Left kidney (tissue), 2 donors: ENCODE data around the gene LUC7L2. TPM values are rescaled to one million over a fixed set of nuclear protein-coding genes. Genes with fewer than 3 reads are reported as not detected.
"Not testable (repeated sequence)": the region's sequence is repeated elsewhere in the genome, so short reads cannot be mapped to it uniquely, and the experiment has no call there.

ENCODE experiments used
- DNase-seq: peaks from one replicate; pipeline ENCODE4 v3.0.0-alpha.2; 2013
- polyA plus RNA-seq: library from polyadenylated mRNA; unstranded; fragments of 120-200 nt; gene quantifications from one replicate; pipeline ENCODE4 v1.2.1, GENCODE V29; 2013; ENCODE audit not compliant: insufficient read length

The LUC7L2 gene
- polyA plus RNA-seq, 1 donor, result 202 TPM

DNA sequence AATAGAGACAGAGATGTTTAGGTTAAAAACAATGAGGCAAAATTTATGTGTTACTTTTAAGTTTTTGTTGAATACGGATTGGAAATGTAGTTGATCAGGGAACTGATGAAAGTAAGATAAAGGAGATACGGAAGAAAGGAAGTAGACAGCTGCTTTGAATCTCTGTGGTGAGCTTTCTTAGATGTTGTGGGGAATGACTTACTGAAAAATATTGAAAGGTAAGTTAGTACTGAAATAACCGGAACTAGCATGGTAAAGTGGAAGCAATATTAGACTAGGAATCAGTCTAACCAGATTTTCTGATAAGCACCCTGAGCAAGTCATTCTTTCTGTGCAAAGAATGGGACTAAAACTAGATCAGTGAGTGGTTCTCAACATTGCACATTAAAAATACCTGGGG is 34.8 kb downstream of the LUC7L2 start:
- DNase-seq, result no peak

DNA sequence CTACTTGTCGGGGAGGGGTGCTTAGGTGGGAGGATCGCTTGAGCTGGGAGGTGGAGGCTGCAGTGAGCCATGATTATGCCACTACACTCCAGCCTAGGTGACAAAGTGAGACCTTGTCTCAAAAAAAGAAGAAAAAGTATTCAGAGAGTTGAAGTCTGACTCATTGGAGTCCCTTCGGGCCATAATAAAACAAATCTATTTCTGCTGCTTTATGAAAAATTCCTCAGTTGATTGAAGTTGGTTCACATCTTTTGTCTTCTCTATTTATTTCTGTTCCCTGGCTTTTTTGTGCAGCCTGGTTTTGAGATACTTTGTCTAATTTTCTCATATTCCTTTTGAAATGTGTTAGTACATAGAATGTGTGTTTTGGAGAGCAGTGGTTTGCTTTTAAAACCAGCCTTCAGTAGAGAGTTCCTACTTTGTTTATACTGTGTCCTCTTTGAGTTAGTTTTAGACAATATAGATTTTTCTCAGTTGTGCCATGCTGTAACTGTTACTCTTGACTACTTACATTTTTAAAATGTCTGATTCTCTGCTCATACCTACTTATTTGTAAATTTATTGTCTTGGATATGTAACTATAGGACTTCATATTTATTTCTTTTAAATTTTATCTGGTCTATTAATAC is 36.7 kb downstream of the LUC7L2 start:
- DNase-seq, result no peak

DNA sequence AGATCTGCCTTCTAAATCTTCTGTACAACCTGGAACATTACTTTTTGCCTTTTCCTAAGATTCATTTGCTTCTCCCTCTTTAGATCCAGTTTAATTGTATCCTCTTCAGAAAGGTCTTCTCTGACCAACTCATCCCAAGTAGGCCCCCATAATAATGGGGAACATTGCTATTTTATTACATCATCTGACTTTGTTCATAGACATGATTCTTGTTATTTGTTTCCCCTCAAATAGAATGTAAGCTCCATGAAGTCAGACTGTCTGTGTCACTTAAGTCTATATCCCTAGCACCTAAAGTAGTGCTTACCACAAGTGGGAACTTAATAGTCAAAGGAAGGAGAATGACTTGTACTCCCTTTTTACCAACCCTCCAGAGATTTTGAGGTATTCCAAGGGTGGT is 37.5 kb downstream of the LUC7L2 start:
- no peak for DNase-seq

DNA sequence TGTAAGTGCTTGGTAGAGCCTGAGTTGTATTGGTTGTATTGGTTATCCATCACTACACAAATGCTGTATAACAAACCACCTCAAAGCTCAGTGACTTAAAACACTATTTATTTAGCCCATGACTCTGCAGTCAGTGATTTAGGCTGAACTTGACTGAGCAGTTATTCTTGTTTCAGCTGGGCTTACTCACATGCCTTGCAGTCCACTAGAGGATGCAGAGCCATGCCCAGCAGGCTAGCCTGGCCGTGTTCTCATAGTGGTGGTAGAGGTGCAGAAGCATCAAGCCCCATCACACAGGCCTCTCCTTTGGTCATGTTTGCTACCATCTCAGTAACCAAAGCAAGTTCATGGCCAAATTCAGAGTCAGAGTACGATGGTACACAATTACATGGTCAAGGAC is 43.9 kb downstream of the LUC7L2 start:
- DNase-seq, result no peak

DNA sequence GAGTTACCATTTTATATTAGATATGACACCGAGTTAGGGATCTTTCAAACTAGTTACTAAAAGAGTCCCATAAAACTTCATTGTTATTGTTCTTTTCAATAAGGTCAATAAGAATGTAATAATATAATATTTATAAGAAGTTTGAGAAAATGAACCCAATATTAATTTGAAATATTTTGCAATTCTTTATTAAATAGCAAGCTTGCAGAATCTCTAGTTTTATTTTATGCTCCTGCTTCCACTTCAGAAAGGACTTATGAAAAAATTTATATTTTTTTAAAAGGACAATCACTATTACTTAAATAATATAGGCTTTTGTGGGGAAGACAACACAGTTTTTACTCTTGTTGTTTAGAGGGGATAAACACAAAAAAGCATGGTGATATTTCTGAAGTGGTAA is 47.9 kb downstream of the LUC7L2 start:
- DNase-seq, result no peak

DNA sequence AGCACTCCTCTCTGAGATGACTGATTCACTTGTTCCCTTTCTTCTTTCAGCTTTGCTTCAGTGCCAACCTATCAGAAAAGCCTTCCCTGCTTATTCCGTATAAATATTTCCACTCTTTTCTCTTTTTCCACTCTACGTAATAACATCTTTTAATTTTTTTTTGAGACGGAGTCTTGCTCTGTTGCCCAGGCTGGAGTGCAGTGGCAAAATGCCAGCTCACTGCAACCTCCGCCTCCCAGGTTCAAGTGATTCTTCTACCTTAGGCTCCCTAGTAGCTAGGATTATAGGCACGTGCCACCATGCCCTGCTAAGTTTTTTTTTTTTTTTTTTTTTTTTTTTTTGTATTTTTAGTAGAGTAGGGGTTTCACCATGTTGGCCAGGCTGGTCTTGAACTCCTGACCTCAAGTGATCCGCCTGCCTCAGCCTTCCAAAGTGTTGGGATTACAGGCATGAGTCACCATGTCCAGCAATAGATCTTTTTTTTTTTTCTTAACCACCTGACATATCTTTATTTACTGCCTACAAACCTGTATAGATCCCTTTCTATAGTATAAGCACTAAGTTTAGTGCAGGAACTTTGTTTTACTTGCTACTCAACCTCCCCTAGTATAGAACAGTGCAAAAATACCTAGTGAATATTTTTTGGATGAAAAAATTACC is 55.2 kb downstream of the LUC7L2 start:
- not testable (repeated sequence) for DNase-seq

DNA sequence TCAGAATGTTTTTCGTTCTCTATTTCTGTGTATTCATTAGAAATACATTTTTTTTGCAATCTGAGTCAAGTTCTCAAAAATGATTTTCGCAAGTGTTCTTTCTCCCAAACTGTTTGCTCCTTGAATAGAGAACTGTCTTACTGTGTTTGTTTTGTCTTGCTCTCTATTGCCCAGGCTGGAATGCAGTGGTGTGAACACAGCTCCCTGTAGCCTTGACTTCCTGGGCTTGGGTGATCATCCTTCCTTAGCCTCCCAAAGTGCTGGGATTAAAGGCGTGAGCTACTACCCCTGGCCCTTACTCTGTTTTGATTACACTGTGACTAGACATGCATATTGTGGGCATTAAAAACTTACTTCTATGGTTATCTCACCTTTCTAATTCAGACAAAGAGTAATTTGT is 56.7 kb downstream of the LUC7L2 start:
- no peak for DNase-seq

DNA sequence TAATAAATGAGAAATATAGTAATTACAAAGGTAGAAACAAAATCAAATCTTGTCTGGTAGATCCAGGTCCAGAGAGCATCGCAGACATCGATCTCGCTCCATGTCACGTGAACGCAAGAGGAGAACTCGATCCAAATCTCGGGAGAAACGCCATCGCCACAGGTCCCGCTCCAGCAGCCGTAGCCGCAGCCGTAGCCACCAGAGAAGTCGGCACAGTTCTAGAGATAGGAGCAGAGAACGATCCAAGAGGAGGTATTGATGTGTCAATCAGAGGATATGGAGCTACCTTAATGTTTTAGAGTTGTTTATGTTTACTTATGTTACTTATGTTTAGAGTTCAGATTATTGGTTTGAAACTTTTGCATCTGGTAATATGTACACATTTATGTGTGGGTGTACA is 57.8 kb downstream of the LUC7L2 start:
- DNase-seq, result no peak

DNA sequence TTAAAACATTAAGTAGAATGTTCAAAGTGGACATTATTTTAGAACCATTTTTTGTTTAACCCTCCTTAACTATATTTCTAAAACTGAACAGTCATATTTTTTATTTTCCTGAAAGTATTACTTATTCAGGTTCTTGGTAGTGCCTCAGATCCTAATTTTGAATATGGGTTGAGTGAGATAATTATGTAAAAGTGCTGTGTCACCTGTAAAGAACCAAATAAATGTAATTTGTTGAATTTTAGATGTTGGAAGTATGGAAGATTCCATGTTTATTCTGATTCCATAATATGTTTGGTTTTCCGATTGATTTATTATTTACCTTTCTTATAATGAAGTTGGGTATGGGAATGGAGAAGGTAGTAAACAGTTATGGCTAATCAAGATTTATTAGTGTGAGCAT is 61.4 kb downstream of the LUC7L2 start:
- DNase-seq, result no peak

DNA sequence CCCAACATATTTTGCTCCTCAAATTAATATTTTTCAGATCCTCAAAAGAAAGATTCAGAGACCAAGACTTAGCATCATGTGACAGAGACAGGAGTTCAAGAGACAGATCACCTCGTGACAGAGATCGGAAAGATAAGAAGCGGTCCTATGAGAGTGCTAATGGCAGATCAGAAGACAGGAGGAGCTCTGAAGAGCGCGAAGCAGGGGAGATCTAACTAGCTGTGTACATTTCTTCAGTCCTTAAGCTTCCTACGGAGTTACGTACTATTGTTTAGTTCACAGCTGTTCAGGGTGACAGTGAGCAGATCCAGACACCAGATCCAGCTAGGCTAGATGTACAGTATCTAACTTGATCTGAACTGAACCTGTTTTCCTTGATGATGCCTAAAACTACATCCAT is 62.4 kb downstream of the LUC7L2 start:
- no peak for DNase-seq

DNA sequence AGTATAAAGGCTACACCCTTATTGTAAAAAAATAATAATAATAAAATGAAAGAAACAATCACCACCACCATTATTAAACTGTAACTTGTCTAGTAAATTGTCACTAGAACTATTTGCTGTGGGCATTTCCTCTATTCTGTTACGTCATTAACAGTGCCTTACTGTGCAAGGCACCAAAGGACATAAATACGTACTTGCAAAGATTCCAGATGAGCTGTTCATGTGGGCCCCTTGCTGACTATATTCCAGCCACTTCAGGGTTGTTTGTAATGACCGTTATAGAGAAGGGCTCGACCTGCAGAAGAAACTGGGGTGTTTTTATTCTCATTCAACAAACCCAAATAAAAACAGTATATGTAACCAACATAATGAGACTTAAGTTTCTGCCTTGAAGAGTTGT is 63.4 kb downstream of the LUC7L2 start:
- no peak for DNase-seq

DNA sequence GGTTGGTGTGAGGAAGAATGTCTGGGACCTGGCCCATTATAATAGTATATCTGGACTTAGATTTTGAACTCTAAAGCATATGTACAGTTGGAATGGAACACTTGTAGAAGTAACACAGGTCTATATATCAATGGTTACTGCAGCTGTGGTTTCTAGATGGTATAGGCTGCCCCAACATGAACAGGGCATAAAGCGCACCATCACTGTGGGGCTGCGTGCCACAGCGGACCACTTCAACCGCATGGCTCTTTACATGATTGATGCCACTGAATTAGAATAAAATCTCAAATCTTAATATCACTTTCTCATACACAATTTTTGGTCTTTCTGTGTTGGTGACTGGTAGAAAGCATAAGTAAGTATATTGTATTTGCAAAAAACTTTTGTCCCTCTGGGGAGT is 64.3 kb downstream of the LUC7L2 start:
- no peak for DNase-seq

DNA sequence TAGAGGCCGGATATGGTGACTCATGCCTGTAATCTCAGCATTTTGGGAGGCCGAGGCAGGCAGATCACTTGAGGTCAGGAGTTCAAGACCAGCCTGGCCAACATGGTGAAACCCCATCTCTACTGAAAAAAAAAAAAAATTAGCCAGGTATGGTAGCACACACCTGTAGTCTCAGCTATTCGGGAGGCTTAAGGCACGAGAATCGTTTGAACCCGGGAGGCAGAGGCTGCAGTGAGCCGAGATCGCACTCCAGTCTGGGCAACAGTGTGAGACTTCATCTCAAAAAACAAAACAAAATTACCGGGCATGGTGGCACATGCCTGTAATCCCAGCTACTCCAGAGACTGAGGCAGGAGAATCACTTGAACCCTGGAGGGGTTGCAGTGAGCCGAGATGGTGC is 66.0 kb downstream of the LUC7L2 start:
- DNase-seq, result not testable (repeated sequence)

DNA sequence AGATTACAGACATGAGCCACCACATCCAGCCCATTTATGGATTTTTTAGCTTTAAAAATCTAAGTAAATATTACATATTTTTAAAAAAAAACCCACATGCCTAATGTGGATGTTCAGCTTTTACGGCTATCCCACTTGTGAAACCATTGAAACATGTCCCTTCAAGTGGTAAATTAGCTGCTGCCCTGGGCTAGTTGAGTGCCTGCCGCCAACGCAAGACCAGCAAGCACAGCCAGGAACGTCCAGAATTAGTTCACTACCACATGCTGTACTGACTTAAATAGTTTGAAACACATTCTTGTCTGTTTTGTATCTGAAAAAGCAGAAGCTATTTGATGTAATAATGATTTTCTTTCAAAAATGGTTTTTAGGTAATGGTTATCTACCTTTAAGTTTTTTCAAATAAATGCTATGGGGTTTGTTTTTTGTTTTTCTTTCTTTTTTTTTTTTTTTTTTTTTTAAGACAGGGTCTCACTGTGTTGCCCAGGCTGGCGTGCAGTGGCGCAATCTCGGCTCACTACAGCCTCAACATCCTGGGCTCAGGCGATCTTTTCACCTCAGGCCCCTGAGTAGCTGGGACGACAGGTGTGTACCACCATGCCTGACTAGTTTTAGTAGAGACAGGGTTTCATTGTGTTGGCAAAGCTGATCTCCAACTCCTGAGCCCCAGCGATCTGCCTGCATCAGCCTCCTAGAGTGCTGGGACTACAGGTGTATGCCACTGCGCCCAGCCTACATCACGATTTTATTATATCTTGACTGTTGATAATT is 66.7 kb downstream of the LUC7L2 start:
- no peak for DNase-seq

DNA sequence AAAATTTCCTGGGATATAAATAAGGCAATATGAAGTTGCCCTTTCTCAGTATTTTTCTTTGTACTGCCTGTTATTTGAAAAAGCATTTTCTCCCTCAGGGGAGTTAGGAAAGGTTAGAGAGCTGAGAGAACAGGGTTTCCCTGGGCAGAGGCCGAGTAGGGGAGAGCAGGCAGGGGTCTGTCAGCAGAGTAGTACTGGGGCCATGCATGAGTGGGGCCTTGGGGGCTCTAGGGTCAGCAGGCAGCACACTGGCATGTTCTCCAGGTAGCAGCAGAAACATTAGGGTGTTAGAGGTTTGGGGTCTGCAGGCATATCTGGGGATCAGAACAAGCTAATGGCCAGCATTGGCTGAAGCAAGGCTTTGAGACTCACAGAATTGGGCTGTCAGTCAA is 67.3 kb downstream of the LUC7L2 start:
- no peak for DNase-seq

DNA sequence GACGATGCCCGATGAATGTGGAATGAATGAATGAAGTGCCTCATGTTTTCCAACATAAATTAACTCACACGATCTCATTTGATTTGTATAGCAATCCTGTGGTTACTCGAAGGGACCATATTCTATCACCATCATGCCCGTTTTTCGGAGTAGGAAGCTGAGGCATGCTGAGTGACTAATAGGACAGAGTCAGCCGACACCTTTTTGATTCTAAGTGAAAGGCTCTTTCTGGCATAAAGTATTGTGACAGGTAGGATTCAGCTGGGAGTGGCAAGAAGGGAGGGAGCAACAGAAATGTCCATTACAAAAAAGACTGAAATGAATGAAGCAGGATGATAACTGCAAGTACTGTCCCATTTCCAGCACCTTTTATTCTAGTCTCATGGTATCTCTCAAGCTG is 68.1 kb downstream of the LUC7L2 start:
- DNase-seq, result no peak

DNA sequence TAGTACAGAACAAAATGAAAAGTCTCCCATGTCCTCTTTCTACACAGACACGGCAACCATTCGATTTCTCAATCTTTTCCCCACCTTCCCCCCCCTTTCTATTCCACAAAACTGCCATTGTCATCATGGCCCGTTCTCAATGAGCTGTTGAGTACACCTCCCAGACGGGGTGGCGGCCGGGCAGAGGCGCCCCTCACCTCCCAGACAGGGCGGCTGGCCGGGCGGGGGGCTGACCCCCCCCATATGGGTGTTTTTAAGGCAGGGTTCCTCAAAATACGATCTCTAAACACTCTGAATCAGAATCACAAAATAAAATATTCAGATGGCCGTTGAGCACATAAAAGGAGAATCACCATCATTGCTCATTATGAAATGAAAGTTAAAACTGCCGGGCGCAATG is 70.0 kb downstream of the LUC7L2 start:
- DNase-seq, result not testable (repeated sequence)

DNA sequence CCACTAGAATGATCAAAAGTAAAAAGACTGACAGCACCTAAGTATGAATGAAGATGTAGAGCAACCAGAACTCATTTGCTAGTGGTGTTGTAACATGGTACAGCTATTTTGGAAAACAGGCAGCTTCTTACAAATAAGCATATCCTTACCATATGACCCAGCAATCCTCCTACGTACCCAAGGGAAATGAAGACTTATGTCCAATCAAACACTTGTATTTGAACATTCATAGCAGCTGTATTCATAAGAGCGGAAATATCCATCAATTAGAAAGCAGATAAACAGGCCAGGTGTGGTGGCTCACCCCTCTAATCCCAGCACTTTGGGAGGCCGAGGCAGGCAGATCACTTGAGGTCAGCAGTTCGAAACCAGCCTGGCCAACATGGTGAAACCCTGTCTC is 70.7 kb downstream of the LUC7L2 start:
- DNase-seq, result no peak

DNA sequence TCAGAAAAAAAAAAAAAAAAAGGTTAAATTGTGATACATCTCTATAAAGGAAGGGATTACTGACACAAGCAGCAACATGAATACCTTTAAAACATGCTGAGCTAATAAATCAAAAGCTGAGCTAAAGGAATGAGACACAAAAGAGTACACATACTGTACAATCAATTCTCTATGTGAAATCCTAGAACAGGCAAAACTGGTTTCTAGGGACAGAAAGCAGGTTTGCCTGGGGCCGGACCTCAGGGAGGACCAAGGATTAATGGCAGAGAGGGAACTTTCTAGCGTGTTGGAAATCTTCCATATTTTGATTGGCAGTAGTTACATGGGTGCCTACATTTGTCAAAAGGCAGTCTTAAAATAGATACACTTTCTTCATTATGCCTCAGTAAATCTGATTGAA is 71.3 kb downstream of the LUC7L2 start:
- DNase-seq, result no peak

DNA sequence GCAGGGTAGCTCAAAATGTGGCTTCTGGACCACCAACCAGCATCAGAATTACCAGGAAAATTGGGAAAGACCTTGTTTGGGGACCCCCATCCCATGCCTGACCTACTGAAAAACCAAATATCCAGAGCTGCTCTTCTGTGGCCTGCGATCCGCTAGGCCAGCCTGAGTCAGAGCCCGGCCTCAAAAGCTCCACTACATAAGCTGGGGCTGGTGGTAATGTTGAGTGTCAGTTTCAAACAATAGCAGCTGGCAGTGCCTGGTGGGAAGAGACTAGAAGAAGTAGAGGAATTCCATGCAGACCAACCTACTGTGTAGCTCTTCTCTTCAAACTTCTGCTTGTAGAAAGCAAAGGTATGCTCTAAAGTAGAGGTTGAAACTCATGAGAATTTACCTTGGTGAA is 71.8 kb downstream of the LUC7L2 start:
- no peak for DNase-seq

DNA sequence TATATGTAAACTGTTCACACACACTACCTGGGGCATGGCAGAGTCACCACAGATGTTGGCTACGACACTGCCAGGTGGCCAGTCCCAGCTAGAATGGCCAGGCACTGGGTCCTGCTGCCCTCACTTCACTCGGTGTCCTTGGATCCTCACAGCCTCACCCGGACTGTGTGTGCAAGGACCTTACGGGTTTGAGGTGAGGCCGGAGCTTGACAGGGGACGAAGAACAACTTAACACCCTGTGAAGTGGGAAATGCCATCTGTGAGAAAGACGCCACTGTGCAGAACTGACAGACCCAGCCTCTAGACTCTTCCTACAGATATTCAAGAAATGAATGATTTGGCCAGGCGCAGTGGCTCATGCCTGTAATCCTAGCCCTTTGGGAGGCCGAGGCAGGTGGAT is 77.1 kb downstream of the LUC7L2 start:
- no peak for DNase-seq

DNA sequence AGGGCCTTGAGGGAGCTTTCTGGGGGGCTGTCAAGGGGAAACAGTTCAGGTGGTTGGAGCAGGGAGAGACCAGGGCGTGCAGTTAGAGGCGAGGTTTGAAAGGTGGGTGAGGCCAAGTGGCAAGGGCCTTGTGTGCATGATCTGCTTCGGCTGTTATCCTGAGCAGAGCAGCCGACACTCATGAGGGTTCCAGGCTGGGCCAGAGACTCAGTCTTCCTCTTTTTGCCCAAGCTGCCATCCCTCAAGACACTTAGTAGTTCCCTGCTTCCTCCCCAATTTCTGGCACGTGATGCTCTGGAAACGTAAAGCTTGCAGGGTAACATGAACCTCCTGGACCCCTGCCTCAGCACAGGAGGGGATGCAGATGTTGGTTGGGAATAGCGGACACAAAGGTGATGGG is 79.7 kb downstream of the LUC7L2 start:
- no peak for DNase-seq

DNA sequence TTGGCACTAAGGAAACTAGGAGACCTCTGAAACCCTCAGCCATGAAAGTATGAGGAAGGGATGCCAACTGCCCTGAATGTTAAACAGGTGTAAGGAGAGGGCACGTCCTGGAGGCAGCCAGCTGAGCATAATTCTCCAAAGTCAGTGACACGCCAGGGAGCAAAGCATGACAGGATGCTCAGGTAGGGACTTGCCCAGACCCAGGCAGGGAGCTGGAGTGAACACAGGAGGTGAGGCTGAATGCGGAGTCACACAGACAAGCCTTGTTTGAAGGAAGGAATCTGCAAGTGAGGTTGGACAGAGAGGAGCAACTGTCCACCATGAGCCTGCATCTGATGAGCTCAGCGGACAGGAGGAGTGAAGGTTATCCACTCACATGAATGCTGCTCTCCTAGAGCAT is 82.3 kb downstream of the LUC7L2 start:
- no peak for DNase-seq
